GM08714 (cell line): ENCODE results near the gene RALGAPA2.

ENCODE experiments used
- H3K4me3 ChIP-seq: fragments of 200-500 bp; sonication (Bioruptor generic); 2 replicates; pipeline ENCODE4 v1.5.1; 2014; ENCODE audit warnings: mild to moderate bottlenecking, low read length, inconsistent platforms
- ZNF274 ChIP-seq: IDR thresholded peaks from 2 replicates; pipeline ENCODE4 v1.6.1; 2012; ENCODE audit warnings: mild to moderate bottlenecking, low read depth, low read length

Gene RALGAPA2

DNA sequence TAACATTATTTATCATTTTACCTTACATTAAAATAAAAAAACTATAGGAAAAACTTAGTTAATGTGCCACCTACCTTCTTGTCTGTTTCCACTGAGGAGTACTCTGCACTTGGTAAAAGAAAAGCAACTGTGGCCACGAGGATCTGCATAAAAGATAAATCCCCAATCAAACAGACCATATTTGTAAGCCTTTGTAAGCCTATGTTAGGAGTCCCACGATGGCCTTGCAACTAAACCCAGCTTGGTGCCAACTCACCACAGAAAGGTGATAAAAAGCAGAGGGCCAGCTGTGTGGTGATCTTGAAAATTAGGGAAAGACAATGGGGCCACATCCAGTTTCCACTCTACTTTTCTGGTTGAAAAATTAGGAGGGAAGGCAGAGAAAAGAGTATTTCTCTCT lies 187.7 kb downstream of the RALGAPA2 start:
- no peak for TF ChIP-seq ZNF274
- H3K4me3 ChIP-seq = no peak overlapping the region

DNA sequence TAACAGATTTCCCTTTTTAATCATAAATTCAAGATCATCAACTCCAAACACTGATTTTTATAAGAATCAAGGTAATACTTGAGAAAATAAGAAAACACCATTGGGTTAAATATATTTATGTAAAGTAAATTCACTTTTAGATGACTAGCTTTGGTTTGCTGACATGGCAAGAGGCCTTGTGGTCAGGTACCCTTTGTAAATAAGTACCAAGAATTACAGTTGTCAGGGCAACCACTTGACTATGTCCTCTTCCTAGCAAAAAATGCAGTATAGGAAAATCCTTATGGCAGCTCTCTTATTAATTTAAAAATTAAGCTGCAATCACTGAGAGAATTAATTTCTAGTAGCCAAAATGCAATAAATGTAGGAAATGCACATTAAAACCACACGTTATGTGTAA lies 190.7 kb downstream of the RALGAPA2 start:
- TF ChIP-seq ZNF274 = no peak
- H3K4me3 ChIP-seq = no peak overlapping the region

DNA sequence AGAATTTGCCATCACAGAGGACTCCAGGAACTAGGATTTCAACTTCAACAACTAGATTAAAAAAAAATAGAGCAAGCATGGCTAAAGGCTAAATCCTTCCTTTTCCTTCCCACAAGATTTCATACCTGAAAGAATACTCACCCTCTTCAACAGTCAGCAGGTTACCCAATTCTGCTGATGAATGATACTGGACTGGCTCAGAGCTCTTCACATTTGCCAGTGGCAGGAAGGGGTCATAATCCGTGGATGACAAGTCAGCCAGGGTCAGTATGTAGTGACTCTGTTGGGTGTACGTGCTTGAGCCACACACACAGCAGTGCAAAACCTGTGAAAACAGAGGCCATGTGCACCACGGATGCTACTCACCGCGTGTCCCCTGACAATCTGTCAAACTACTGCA lies 191.7 kb downstream of the RALGAPA2 start:
- no peak for TF ChIP-seq ZNF274

DNA sequence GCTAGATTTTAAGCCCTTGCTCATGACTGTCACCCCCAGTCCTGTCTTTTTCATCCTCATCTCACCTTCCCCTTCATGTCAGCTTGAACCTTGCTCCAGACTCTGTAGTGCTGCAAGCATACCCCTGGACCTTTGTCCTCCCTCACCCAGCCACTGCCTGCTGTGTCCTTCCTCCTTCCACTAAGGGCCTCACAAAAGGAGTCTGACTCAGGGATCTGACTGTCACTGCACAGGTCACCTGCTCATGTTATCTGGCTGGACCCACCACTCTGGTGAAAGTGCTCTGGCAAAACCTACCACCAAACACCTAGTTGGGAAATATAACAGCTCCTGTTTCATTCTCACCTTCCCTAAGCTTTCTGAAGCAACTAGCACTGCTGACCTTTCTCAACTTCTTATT lies 193.2 kb downstream of the RALGAPA2 start:
- no peak overlapping the region for H3K4me3 ChIP-seq
- TF ChIP-seq ZNF274 = no peak

More for the DNA sequence above, 191.7 kb downstream of the RALGAPA2 start:
- no peak overlapping the region for H3K4me3 ChIP-seq

DNA sequence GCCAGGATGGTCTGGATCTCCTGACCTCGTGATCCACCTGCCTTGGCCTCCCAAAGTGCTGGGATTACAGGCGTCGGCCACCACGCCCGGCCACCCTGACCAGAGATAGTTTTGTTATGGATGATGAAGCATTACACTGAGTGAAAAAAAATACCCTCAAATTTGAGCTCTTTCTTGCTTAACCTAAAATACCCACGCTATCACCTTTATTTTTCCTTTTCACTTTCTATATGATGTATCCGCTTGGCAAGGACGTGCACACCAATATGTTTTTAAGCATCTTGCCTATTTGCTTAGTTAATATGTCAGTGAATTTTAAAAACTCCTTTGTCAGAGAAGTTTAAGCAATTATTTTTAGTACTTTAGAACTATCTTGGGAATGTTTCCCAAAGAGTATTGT lies 194.2 kb downstream of the RALGAPA2 start:
- TF ChIP-seq ZNF274 = no peak
- no peak overlapping the region for H3K4me3 ChIP-seq

DNA sequence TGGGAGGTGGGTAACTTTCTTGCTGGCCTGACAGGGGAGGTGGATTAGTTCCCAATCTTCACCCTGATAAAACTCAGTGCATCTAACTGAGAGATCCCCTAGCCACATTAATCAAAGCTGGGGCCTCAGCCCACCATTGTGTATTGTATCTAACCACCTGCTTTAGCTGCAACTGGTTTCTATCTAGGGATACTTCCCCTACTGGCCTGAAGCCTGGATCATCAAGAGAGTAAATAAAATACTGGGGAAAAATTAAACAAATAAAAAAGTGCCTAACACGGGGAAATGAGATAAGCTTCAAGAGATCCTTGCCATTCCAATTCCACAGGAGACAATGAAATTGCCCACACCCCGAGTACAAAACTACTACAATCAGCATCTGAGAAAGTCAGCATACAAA lies 195.1 kb downstream of the RALGAPA2 start:
- no peak overlapping the region for H3K4me3 ChIP-seq
- TF ChIP-seq ZNF274 = no peak

DNA sequence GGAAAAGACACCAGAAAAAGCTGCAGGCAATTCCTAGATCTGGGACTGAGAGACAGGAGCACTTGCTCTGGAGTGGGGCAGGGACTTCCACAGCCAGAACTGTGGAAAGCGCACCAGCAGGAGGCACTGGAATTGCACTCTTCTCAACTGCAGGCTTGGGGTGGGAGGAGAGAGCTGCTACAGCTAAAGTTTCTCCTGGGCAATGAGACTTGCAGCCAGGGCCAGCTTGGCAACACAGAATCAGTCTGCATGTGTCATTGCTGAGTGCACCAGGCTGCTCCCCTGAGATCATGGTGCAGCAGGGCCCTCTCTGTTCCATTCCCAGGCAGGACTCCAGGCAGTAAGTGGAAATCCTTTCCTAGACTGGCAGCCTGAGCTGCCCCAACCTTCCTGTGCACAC lies 198.7 kb downstream of the RALGAPA2 start:
- H3K4me3 ChIP-seq = no peak overlapping the region
- no peak for TF ChIP-seq ZNF274

DNA sequence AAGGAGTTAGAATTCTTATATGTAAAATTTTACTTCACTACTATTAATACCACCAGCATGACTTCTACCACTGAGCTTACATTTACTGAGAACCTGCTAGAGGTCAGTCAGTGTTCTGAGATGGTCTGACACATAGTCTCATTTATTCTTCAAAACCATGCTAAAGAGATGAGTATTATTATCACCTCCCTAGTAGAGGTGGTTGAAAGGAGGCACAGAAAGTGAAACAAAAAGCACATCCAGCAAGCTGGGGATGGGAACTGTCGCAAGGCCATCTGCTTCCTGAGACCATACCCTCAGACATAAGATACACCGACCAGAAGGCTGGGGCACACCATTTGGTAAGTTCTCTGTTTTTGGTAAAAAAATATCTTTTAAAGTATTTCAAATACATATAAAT lies 206.9 kb downstream of the RALGAPA2 start:
- no peak for TF ChIP-seq ZNF274
- H3K4me3 ChIP-seq = no peak overlapping the region

DNA sequence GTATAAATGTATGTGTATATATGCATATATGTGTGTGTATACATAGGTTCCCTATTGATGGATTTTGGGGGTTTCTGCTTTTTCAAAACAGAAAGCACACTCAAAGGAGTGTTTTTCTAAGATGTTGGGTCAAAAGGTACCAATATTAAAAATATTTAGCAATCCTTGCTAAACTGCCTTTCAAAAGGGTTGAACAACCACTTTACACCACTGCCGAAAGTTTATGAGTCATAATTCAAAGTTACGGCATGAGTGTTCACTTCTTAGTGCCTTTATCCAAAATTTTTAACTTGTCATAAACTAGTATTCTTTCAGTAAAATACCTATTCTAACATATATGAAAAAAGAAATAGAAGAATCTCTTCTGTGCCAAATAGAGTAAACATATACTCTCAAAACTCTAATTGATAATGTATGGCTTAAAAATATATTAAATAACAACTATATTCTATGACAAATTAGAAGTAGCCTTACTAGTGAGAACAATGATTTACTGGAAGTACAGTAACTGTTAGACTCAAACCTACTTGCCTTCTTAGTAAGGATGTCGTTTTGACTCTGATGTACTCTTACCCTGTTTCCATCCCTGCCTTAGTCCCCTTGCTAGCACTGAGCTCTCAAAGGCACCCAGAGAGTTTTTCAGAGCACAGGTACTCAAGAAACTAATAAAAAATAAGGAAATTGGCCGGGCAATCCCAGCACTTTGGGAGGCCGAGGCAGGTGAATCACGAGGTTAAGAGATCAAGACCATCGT lies 208.5 kb downstream of the RALGAPA2 start:
- H3K4me3 ChIP-seq = no peak overlapping the region
- no peak for TF ChIP-seq ZNF274

DNA sequence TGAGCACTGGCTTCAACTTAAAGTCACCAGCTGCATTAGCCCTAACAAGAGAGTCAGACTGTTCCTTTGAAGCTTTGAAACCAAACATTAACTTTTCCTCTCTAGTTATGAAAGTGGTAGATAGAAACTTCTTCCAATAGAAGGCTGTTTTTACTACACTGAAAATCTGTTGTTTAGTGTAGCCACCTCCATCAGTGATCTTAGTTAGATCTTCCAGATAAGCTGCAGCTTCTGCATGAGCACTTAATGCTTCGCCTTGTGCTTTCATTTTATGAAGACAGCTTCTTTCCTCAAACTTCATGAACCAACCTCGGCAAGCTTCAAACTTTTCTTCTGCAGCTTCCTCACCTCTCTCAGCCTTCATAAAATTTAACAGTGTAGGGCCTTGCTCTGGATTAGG lies 211.3 kb downstream of the RALGAPA2 start:
- no peak for TF ChIP-seq ZNF274
- H3K4me3 ChIP-seq = no peak overlapping the region

DNA sequence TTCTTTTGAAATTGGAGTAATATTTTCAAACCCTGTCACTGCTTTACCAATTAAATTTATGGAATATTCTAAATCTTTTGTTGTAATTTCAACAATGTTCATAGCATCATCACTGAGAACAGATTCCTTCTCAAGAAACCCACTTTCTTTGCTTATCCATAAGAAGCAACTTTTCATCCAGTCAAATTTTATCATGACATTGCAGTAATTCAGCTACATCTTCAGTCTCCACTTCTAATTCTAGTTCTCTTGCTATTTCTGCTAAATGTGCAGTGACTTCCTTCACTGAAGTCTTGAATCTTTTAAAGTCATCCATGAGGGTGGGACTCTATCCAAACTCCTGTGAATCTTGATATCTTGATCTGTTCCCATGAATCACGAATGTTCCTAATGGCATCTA lies 212.1 kb downstream of the RALGAPA2 start:
- no peak for TF ChIP-seq ZNF274
- no peak overlapping the region for H3K4me3 ChIP-seq

DNA sequence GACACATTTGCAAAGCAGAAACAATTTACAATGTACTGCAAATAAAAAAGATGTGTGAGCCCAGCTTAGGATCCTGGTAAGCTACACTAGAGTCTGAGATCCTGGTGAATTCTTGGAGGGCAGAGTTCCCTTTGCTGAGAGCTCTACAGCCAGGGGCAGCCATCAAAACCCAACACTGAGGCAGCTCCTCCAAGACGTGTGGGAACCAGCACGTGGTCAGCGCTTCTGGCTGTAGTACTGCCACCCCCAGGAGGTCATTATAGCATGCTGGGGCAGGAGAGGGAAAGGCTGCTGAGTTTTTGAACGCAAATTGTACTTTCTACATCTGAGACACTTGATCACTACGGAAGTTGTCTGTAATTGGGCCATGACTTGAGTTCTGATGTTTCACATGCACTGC lies 213.0 kb downstream of the RALGAPA2 start:
- no peak for TF ChIP-seq ZNF274
- H3K4me3 ChIP-seq = no peak overlapping the region

DNA sequence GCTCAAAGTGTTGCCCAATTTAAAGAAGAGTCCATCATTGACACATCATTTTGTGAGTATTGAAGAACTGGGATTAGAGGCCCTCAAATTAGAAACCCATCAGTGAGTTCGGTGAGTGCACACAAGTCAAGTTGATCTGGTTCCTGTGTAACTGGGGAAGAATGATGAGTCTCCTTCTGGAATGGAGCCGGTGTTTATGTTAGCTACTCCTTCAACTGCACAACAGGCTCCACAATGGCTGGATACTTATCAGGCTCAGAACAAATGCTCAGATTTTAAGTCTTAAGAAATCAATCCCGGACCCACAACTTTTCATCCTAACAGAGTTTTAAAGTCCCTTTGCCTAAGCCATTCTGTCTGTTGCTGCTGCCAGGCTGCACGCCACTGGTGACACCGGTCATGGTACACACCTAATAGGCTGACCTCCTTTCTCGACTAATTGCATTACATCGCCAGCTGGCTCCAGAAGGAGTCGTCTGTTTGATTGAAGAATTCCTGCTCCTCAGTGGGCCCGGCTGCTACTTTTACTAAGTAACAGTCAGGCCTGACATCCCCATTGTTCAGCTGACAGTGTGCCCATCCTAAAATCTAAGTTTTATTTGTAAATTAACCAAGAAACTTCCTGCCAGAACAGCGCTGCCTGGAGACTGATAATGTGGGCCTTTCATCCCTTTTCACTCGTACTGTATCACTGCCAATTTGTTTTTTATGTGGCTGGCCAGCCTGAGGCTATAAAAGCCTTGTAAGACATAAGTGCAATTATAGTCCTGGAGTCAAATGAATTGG lies 214.2 kb downstream of the RALGAPA2 start:
- H3K4me3 ChIP-seq = no peak overlapping the region
- no peak for TF ChIP-seq ZNF274

DNA sequence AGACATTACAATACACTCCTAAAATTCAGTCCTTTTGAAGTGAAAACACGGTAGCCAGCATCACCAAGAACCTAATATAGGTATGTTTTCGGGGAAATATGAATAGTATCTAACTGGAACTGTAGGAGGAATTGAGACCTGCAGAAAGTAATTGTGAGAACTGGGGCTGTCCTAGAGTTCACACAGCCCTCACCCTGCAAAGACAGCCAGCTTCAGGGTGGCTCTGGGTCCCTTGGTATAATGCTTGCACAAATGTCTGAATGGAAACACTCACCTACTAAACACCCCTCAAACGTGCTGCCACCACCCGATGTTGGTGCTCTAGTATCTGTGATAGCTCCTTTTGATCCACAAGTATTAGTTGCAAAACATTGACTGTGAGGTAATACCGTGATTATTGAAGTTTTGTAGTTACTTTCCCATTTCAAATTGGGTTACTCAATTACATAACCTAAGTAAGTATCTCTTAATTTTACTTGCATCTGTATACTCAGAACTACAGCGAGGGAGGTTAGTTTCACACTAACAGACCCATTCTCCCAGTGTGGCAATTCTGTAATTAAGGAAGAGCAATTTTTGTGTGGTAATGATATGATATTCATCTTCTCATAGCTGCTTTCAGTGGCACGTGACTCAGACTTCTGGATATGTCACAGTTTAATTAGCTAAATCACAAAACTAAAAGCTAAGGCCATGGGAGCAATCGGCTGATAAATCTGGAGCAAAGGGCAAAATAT lies 215.0 kb downstream of the RALGAPA2 start:
- H3K4me3 ChIP-seq = no peak overlapping the region
- no peak for TF ChIP-seq ZNF274
